ENCODE data around the gene TBX1. TPM values are rescaled to one million over a fixed set of nuclear protein-coding genes. Genes with fewer than 3 reads are reported as not detected.

The TBX1 gene
- total RNA-seq, 1 donor from 2014 or later = not detected

- H3K27me3 Mint-ChIP-seq (ENCODE audit: low read depth) = peaks cover 87% of the 10 kb centered on the region
- no peak overlapping the region for H3K4me3 Mint-ChIP-seq
- H3K27ac Mint-ChIP-seq (ENCODE audit: unreplicated experiment) = no peak overlapping the region
- DNase-seq (ENCODE audit: low read depth, low spot score) = no peak
- no peak for TF ChIP-seq CTCF (conservative IDR thresholded peaks at IDR 0.05)
- no peaks in the 10 kb centered on the region for H3K9me3 Mint-ChIP-seq
- H3K36me3 Mint-ChIP-seq (ENCODE audit: low read depth) = no peaks in the 10 kb centered on the region
- peaks cover 11% of the 10 kb centered on the region for H3K4me1 Mint-ChIP-seq
These were observed 3.2 kb upstream of the TBX1 start for GRCh38 chr22:19757140-19757984.

- Mint-ChIP-seq H3K9me3 (no peaks in the 10 kb centered on the region), H3K4me1 (peaks cover 11% of the 10 kb centered on the region), H3K4me3 (no peak overlapping the region), H3K27ac (ENCODE audit: unreplicated experiment) (no peak overlapping the region), H3K36me3 (ENCODE audit: low read depth) (no peaks in the 10 kb centered on the region), H3K27me3 (ENCODE audit: low read depth) (peaks cover 87% of the 10 kb centered on the region)
- DNase-seq (ENCODE audit: low read depth, low spot score) = no peak
- TF ChIP-seq CTCF (conservative IDR thresholded peaks at IDR 0.05) = no peak
These were observed 2.3 kb upstream of the TBX1 start for GRCh38 chr22:19757985-19758895.

GRCh38 chr22:19758896-19759426 is 1.6 kb upstream of the TBX1 start:
- no peak for TF ChIP-seq CTCF (conservative IDR thresholded peaks at IDR 0.05)
- Mint-ChIP-seq H3K27me3 (ENCODE audit: low read depth) (peaks cover 87% of the 10 kb centered on the region), H3K4me3 (no peak overlapping the region), H3K4me1 (peaks cover 11% of the 10 kb centered on the region), H3K36me3 (ENCODE audit: low read depth) (no peaks in the 10 kb centered on the region), H3K27ac (ENCODE audit: unreplicated experiment) (no peak overlapping the region), H3K9me3 (no peaks in the 10 kb centered on the region)
- no peak for DNase-seq (ENCODE audit: low read depth, low spot score)

GRCh38 chr22:19759427-19760057 is 1.0 kb upstream of the TBX1 start:
- H3K9me3 Mint-ChIP-seq = no peaks in the 10 kb centered on the region
- no peak for TF ChIP-seq CTCF (conservative IDR thresholded peaks at IDR 0.05)
- H3K27ac Mint-ChIP-seq (ENCODE audit: unreplicated experiment) = no peak overlapping the region
- H3K36me3 Mint-ChIP-seq (ENCODE audit: low read depth) = no peaks in the 10 kb centered on the region
- peak overlapping the region; percentile 64 for H3K4me3 Mint-ChIP-seq
- no peak for DNase-seq (ENCODE audit: low read depth, low spot score)
- H3K27me3 Mint-ChIP-seq (ENCODE audit: low read depth) = peaks cover 87% of the 10 kb centered on the region
- peaks cover 12% of the 10 kb centered on the region for H3K4me1 Mint-ChIP-seq
